Measurements from ENCODE around the gene RPN2. TPM values are rescaled to one million over a fixed set of nuclear protein-coding genes. Genes with fewer than 3 reads are reported as not detected.

RPN2 gene
- total RNA-seq, 1 experiment from 2014 or later, result 226 TPM

DNA sequence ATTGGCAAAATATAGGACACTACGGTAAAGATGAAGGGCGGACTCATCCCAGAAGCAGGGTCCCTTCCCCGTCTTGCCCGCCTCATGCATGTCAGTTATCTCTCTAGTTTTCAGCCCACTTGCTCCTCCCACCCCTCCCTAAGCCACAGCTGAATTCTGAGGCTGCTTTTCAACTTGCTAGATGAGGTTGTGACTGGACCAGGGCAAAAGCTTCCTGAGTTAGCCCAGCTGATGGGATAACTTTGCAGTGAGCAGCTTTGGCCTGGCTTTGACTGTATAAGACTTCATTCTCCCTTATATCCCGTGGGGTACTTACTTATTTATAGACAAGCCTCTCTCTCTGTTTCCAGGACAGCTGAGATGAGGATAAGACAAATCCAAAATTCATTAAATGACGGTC is 59.3 kb downstream of the RPN2 start:
- no peak for DNase-seq (ENCODE audit: unreplicated experiment)
- Mint-ChIP-seq H3K36me3 (ENCODE audit: insufficient read depth, unreplicated experiment) (peaks cover 96% of the 10 kb centered on the region), H3K27me3 (ENCODE audit: insufficient read depth, unreplicated experiment) (no peaks in the 10 kb centered on the region), H3K4me1 (ENCODE audit: insufficient read depth, unreplicated experiment) (no peaks in the 10 kb centered on the region), H3K4me3 (ENCODE audit: unreplicated experiment) (no peak overlapping the region), H3K9me3 (ENCODE audit: unreplicated experiment) (no peaks in the 10 kb centered on the region), H3K27ac (ENCODE audit: low read depth, unreplicated experiment) (no peak overlapping the region)
- intact Hi-C loops (cut with micrococcal nuclease), result no loop called here
- BruUV-seq (replicated peaks), result no TSS peak
- ChIA-PET POLR2A (interaction anchor here (0.6 kb wide), 1 partner anchor 288 kb away, joined by 3 read pairs; no protein-coding TSS in a partner anchor), CTCF (interaction anchor here (0.6 to 0.9 kb wide), 3 partner anchors 15 to 992 kb away, joined by 3 to 8 read pairs (median 4); no protein-coding TSS in a partner anchor)
- TF ChIP-seq, protein P1, sequence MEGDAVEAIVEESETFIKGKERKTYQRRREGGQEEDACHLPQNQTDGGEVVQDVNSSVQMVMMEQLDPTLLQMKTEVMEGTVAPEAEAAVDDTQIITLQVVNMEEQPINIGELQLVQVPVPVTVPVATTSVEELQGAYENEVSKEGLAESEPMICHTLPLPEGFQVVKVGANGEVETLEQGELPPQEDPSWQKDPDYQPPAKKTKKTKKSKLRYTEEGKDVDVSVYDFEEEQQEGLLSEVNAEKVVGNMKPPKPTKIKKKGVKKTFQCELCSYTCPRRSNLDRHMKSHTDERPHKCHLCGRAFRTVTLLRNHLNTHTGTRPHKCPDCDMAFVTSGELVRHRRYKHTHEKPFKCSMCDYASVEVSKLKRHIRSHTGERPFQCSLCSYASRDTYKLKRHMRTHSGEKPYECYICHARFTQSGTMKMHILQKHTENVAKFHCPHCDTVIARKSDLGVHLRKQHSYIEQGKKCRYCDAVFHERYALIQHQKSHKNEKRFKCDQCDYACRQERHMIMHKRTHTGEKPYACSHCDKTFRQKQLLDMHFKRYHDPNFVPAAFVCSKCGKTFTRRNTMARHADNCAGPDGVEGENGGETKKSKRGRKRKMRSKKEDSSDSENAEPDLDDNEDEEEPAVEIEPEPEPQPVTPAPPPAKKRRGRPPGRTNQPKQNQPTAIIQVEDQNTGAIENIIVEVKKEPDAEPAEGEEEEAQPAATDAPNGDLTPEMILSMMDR (IDR thresholded peaks at IDR 0.05; ENCODE audit: unreplicated experiment), result no peak

DNA sequence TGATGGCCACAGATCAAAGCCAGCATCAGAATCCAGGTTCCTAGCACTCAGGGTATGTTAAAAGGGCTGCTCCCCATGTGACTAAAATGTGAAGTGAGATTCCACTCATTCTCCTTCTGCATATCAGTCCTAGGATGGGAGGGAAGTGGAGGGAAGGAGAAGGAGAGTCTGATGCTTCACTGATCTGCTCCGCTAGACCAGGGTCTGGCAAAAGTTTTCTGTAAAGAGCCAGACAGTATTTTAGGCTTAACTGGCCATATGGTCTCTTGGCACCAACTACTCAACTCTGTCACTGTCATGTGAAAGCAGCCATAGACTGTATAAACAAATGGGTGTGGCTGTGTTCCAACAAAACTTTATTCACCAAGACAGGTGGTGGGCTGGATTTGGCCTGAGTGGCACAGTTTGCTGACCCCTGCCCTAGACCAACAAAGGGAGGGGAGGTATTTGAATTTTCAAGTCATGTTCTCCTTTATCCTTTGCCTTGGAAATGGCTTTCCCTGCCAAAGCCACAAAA is 59.9 kb downstream of the RPN2 start:
- Mint-ChIP-seq H3K4me1 (ENCODE audit: insufficient read depth, unreplicated experiment) (no peaks in the 10 kb centered on the region), H3K36me3 (ENCODE audit: insufficient read depth, unreplicated experiment) (peaks cover 96% of the 10 kb centered on the region), H3K27me3 (ENCODE audit: insufficient read depth, unreplicated experiment) (no peaks in the 10 kb centered on the region), H3K27ac (ENCODE audit: low read depth, unreplicated experiment) (no peak overlapping the region), H3K4me3 (ENCODE audit: unreplicated experiment) (no peak overlapping the region), H3K9me3 (ENCODE audit: unreplicated experiment) (no peaks in the 10 kb centered on the region)
- intact Hi-C loops (cut with micrococcal nuclease), result no loop called here
- no TSS peak for BruUV-seq (replicated peaks)
- no peak for DNase-seq (ENCODE audit: unreplicated experiment)
- POLR2A ChIA-PET, result no interaction called here
- CTCF ChIA-PET, result no interaction called here
- TF ChIP-seq, protein P1 (IDR thresholded peaks at IDR 0.05; ENCODE audit: unreplicated experiment), result no peak

DNA sequence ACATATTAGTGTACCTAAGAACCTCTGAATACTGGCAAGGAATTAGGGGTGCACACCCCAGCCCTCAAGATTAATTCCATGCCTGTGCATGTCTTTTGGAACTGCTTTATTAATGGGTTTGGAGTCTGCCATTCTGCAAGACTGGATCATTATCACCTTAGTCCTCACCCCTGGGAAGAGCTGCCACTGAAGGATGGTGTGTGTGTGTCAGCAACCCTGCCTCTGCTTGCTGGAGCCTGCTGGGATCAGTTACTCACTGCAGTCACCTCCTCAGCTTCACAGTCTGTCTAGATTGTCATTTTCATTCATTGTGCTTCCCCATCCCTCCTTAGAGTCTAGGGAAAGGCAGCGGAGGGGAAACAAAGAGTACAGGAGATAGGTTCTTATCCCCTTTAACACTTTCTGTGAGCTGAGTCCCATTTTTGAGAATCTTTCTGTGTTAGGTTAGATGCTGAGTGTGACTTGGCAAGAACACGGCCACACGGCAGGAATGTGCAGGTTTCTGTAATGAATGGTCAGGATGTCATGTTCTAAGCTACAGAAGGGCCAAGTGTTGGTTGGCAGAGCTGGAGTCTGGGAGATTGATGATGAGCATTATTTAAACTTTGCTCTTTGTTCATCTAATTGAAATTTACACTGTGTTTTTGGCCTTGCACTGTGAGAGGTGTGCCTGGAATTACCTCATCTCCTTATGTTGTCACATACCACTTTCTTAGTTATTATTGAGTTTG is 61.4 kb downstream of the RPN2 start:
- POLR2A ChIA-PET, result interaction anchor here (0.6 to 1.6 kb wide), 2 partner anchors 11 to 591 kb away, joined by 3 to 6 read pairs; no protein-coding TSS in a partner anchor
- Mint-ChIP-seq H3K27me3 (ENCODE audit: insufficient read depth, unreplicated experiment) (no peaks in the 10 kb centered on the region), H3K4me1 (ENCODE audit: insufficient read depth, unreplicated experiment) (no peaks in the 10 kb centered on the region), H3K4me3 (ENCODE audit: unreplicated experiment) (no peak overlapping the region), H3K27ac (ENCODE audit: low read depth, unreplicated experiment) (no peak overlapping the region), H3K9me3 (ENCODE audit: unreplicated experiment) (no peaks in the 10 kb centered on the region), H3K36me3 (ENCODE audit: insufficient read depth, unreplicated experiment) (peaks cover 83% of the 10 kb centered on the region)
- no TSS peak for BruUV-seq (replicated peaks)
- intact Hi-C loops (cut with micrococcal nuclease), result no loop called here
- TF ChIP-seq, protein P1 (IDR thresholded peaks at IDR 0.05; ENCODE audit: unreplicated experiment), result no peak
- CTCF ChIA-PET, result interaction anchor here (0.6 to 1.1 kb wide), 3 partner anchors 24 to 252 kb away, joined by 3 to 5 read pairs (median 3); no protein-coding TSS in a partner anchor
- no peak for DNase-seq (ENCODE audit: unreplicated experiment)

DNA sequence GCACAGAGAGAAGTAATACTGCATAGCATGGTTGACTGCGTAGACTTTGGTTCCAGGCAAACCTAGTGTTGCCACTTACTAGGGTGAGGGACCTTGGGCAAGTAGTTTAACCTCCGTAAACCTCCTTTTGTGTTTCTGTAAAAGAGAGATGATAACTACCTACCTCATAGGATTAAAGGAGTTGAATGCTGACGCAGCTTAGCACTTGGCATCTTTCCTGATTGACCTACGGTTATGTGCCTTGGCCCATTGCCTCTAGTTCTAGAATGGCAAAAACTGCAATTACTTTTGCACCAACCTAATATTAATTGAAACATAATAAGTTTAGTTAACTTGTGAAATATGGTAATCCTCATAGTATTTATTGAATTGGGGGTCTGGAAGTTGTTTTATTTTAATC is 63.4 kb downstream of the RPN2 start:
- Mint-ChIP-seq H3K4me1 (ENCODE audit: insufficient read depth, unreplicated experiment) (no peaks in the 10 kb centered on the region), H3K9me3 (ENCODE audit: unreplicated experiment) (no peaks in the 10 kb centered on the region), H3K27ac (ENCODE audit: low read depth, unreplicated experiment) (peak overlapping the region; percentile 52), H3K4me3 (ENCODE audit: unreplicated experiment) (no peak overlapping the region), H3K36me3 (ENCODE audit: insufficient read depth, unreplicated experiment) (peaks cover 65% of the 10 kb centered on the region), H3K27me3 (ENCODE audit: insufficient read depth, unreplicated experiment) (no peaks in the 10 kb centered on the region)
- no TSS peak for BruUV-seq (replicated peaks)
- no peak for DNase-seq (ENCODE audit: unreplicated experiment)
- CTCF ChIA-PET, result interaction anchor here (0.5 to 1.1 kb wide), 3 partner anchors 23 to 862 kb away, joined by 3 to 4 read pairs (median 4); no protein-coding TSS in a partner anchor
- intact Hi-C loops (cut with micrococcal nuclease), result no loop called here
- TF ChIP-seq, protein P1 (IDR thresholded peaks at IDR 0.05; ENCODE audit: unreplicated experiment), result no peak
- POLR2A ChIA-PET, result no interaction called here
